HG02610 (cell line): ENCODE measurements around the gene NBEAL2.
"Not testable (repeated sequence)": the region's sequence is repeated elsewhere in the genome, so short reads cannot be mapped to it uniquely, and the experiment has no call there.

ENCODE experiments used
- ATAC-seq: cut with Tn5 transposase; IDR thresholded peaks from one replicate; pipeline ENCODE4 v1.9.1; 2021; ENCODE audit warnings: mild to moderate bottlenecking, moderate library complexity; ENCODE audit not compliant: unreplicated experiment

NBEAL2 gene

DNA sequence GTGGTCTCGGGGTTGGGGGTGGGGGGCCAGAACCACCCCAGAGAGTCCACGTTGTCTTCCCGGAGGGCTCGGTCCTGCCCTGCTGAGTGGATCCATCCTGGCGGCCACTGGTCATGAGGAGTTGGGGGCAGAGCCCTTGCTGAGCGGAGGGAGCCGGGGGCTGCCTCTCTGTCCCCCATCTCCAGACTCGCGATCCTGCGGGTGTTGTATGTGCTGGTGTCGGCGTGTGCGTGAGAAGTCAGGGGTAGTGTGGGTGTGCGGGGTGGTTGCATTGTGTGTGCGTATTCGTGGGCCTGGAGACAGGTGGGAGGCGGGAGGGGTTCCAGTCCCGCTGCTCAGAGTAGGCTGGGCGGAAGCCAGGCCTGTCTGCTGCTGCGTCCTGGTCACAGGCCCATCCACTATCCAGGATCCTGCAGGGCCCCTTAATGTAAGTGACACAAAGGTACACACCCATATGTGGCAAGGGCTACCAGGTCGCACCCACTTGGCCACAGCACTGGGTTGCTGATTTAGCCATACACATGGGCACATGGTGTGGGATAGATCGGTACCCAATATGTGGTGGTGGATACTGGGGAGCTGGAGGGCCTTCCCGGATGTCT lies 30.7 kb downstream of the NBEAL2 start:
- no peak for ATAC-seq

DNA sequence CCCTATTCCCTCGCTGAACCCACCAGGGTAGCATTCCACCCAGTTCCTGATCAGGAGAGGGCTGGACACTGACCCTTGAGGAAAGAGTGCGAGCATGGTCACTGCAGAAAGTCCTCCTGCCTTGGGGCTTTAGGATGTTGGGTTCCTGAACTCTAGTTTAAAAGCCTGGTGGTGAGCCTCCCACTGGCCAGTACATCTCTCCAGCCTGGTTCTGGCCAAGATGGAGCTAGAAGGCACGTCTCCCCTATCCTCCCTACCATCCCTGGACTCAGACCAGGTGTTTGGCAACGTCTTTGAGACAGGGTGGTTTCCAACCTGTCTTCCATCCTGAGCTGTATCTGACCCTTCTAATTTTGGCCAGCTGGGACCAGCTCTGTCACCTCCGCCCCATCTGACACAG lies 31.4 kb downstream of the NBEAL2 start:
- no peak for ATAC-seq

DNA sequence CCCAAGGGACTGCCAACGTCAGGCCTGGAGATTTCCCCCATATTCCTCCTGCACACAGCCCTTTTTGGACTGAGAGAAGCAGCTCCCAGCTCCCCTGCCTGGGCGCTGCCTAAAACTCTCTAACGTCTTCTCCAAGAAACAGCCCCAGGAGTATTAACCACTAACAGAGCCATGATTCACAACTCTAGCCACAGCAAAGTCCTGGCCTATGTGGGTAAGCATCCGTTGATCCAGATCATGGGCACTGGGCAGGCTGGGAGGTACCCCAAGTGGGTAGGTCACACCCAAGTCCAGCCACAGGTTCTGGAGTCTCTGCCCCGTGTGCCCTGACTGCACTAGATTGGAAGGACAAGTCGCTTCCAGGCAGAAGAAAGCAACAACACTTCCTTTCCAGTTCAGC lies 31.9 kb downstream of the NBEAL2 start:
- no peak for ATAC-seq

DNA sequence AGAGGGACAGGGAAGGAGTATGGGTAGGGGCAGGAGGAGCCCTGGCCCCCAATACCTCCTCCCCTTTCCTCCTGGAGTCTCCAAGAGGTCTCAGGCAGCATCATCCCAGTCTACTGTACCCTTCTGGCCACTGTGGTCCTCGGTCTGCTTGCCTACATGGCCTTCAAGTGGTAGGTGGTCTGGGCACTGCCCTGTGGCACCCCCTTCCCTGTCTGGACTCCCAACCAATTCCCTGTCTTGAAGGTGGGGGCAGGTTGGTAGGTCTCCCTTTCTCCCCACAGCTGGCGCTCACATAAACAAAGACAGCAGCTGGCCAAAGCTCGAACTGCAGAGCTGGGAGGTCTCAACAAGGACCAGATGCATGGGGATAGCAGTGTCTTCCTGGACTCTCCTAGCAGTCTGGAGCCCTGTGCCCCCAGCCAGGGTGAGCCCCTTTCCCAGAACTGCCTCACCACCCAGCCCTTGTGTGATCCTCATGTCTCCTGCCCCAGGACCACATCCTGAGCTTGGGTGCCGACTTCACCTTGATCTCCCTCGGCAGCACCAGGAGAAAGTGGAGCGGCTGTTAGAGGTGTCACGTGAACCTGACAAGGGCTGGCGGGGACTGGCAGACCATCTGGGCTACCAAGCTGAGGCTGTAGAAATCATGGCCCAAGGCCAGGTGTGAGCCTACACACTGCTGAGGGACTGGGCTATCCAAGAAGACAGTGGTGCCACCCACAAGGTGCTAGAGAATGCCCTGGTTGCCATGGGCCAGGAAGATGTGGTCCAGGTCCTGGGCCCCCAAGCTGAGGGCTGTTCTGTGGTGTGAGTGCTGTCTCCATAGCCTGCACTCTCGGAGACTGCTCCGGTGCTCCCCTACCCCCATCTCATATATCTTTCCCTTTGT lies 33.1 kb downstream of the NBEAL2 start:
- no peak for ATAC-seq

DNA sequence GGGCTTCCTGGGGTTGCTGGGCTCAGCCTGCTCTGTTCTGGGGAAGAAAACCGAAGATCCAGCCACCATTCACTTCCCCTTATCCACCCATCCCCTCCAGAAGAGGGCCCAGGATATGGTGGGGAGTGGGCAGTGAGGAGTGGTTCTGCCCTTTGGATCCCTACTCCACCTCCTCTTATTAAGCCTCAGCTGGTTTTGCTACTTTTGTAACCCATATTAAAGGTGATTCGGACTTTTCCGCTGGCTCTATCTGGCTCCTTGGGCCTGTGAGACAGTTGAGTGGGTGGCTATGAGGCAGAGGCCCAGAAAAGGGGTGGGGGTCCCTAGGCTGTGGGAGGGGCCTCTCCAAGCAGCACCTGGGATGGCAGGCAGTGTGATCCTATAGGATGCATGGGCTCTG lies 33.8 kb downstream of the NBEAL2 start:
- ATAC-seq = no peak

DNA sequence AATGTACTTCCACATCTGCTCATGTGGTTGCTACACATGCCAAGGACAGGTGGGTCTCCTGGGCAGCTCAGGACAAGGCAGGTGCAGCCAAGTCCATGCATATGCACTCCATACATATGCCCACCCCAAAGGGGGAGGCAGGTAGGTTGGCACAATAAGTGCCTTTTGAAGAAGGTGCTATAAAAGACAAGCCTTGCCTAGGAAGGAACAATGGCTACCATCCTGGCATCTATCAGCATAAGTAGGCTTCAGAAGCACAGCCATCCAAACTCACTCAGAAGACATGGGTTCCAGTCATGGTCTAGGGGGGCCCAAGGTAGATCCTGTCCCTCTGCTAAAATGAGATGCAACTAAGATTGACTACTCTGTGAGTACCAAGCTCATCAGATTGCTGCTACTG lies 34.6 kb downstream of the NBEAL2 start:
- no peak for ATAC-seq

DNA sequence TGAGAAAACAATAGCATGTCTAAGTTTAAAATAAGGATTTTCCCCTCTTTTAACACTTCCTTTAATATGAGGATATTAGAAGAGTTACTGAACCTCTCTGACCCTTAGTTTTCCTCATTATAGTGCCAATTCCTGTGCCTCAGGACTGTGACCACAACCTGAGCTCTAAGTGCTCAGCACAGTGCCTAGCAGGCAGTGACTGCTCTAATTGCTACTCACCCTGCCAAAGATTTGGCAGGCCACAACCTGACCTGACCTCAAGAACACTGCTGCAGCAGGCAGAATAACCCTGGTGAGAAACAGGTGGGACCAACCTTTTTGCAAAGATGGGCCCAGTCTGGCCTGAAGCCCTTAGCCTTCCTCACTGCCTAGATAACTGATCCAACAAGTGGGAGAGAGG lies 35.7 kb downstream of the NBEAL2 start:
- ATAC-seq = no peak

DNA sequence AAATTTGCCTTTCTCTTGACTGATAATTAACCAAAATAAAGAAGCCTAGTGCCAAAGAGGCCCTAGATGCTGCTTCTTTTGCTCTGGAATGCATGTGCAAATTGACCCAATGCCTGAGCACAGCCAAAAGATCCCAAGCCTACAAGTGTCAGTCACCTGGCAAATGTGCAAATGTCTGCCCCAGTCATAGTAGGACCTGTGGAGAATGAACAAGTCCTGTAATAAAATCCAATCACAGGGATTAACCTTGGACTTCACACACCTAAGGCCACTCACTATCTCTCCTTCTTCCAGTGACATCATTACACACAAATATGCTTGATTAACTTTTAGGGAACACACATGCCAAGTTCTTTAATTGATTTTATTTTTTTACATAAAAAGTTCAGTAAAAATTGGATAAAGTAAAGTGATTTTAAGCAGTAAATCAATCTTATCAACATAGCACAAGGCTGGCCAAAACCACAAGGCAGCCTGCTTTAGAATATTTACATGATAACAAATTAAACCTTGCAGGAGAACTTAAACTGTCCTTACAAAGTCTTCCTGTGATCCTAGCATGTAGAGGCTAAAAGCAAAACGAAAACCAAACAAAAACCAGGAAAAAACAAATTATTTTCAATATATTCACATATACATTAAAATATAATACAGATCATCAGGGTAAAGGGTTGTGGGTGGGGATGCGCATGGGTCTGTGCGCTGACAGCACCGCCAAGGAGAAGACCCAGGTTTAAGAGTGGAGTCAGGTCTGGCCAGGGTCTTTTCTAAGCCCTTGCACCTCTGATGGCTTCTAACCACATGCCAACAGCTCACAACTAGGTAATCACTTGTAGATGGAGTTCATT lies 36.8 kb downstream of the NBEAL2 start:
- ATAC-seq = no peak

DNA sequence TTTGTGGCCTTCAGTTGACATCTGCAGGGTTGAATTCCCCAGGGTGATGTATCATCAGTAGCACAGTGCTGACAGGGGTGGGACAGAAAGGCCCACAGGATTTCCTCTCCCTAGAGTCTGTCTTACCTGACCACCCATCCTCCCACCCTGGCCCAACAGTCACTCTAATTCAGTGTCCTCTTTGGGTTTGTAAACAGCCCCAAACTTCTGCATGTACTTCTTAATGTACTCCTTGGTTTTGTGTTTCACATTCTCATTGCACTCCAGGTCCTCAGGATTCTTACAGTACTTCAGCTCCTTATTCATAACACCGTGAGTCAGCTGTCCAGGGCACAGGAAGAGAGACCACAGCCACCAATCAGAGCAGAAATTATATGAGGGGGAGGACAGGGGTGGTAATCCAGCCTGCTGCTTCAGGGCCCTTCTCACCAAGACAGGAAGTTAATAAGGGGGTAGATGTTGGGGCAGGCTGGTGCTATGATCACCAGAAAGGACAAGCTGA lies 37.5 kb downstream of the NBEAL2 start:
- ATAC-seq = peak; percentile 41

DNA sequence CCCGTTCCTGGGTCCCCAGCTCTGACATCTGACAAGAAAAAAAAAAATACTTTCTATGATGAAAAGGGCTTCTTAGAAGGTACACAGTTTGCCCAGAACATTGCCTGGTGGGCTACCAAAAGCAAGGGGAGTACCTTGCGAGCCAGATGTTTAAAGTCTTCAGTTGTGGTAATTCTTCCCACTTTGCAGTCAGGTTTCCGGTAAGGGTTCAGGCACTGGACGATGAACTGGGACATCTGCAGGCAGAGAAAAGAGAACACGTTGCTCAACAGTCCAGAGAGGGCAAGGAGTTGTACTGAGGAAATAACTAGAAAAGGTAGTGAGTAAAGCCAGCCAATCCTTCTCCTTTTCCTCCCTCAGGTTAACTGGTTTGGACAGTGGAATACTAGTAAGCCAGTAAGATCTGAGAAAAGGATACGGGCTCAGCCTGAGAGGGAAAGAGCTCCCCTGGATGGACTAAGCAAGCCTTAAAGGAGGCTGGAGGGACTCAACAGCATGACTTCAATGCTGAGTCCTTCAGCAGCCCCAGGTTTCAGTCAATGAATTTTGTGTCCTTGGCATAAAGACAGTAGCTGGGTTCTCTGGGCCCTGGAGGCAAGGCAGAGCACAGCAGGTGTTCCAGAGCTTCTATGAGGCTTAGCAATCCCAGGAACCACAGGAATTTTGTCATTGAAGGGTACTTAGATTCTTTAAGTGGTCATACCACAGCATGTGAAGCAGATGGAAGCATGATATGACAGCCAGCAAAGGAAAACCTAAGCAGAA lies 38.2 kb downstream of the NBEAL2 start:
- ATAC-seq = no peak

DNA sequence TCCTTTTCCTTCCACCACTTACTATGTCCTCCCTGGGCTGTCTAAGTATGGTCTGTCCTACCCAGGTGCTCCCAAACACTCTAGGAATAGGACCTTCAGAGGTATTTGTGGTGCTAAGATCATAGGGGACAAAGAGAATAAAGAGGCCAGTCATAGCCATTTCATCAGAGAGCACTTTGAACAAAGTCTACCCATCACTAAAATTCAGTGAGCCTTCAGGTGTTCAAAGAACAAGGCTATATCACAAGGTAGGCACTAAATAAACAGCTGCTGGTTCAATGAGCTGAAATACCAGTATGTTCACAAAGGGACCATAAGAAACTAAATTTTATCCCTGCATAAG lies 38.8 kb downstream of the NBEAL2 start:
- no peak for ATAC-seq

DNA sequence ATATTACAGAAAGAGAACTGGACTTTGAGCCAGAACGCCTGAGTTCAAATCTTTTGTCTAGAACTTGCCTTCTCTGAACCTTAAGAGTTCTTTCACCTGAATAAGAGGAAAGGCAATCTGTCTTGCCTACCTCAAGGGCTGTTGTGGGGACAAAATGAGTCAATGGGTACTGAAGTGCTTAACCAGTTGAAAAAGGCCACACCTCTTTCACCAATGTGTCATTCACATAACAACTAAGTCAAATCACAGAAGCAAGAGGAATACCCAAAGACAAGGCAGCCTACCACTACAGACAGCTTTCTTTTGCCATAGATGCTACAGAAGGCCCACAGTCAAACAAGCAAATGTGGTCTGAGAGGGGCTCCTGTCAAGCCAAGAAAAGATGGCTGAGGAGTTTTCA lies 39.7 kb downstream of the NBEAL2 start:
- ATAC-seq = peak; percentile 84

DNA sequence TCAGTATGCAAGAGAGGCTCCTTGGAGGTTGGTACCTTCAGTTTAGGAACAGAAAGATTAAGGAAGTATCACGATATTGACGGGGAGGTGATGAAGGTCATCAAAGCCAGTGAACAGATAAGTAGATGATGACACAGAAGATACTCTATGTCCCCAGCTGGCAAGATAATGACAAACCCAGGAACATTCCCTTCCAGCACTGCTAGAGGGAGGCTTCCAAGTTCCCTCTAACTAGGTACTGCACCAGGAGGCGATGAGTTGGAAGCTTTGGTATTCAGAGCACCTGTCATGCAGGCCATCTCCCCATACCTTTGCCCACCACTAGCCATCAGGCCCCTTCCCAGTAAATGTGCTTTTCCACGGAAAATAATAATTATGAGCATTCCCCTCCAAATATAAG lies 40.8 kb downstream of the NBEAL2 start:
- ATAC-seq = no peak

DNA sequence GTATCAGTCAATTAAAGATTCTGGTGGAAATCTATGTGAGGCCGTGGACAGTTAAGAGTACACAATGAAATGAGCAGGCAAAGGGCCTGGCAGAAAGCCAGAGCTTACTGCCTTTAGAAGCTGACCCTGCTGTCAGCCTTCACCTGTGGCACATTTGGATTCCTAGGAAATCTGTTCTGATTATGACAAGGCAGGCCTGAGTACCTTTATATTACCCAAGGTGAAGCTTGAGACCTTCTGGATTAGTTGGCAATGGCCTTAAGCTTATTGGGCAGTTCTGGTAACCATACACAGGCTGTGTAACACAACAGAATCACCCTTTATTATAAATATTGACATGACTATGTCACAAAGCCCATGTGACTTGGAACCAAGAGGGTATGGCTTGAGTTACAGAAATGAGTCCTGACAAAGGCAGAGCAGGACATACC lies 43.2 kb downstream of the NBEAL2 start:
- no peak for ATAC-seq

DNA sequence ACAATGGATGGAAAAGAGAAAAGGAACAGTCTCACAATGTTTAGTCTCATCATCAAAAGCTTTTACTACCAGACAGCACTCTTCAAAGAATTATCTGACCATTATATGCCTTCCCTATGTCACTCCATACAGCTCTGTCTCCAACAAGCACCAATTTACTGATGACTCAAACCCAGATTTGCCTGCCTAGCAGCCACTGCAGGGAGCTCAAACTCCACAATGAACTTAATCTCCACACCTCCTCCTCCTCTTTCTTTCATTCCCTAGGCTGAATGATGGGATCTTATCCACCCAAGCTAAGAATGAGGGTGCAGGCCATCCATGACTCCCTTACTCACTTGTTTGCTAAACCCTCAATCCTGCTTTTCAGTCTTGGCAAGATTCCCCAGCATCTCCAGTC lies 45.5 kb downstream of the NBEAL2 start:
- ATAC-seq = no peak

DNA sequence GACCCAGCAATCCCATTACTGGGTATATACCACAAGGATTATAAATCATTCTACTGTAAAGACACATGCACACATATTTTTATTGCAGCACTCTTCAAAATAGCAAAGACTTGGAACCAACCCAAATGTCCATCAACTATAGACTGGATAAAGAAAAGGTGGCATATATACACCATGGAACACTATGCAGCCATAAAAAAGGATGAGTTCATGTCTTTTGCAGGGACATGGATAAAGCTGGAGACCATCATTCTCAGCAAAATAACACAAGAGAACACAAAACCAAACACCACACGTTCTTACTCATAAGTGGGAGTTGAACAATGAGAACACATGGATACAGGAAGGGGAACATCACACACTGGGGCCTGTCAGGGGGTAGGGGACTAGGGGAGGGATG lies 47.0 kb downstream of the NBEAL2 start:
- not testable (repeated sequence) for ATAC-seq

DNA sequence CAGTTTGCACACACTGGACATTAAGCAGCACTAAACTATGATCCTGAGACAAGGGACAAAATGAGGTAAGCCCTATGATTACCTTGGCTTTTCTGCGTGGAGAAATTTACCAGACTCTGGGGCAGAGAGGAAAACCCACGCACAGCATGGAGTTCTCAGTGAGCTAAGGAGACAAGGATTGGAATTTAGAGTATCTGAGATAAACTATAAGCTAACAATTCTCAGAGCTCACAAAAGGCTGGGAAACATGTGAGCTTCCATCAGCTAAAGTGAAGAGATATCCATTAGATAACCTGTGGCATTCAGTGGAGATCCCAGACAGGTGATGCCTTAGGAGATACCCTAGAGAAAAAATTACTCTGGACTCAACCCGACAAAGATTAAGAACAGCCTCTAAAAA lies 48.7 kb downstream of the NBEAL2 start:
- no peak for ATAC-seq

DNA sequence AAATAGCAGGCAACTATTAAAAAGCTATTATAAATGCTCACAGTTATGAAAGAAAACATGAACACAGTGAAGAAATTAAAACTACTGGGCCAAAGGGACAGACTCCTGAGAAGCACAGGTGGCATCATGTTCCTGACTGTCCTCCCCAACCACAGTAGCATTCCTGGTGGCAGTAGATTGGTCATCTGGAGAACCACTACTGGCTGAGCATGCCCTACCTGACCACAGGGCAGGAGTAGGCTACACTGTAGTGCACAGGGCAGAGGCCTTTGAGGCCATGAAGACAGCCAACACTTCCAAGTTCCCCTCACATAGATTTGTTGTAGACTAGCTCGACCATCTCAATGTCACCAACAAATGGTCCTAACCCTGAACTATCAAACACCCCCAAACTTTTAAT lies 49.2 kb downstream of the NBEAL2 start:
- no peak for ATAC-seq

DNA sequence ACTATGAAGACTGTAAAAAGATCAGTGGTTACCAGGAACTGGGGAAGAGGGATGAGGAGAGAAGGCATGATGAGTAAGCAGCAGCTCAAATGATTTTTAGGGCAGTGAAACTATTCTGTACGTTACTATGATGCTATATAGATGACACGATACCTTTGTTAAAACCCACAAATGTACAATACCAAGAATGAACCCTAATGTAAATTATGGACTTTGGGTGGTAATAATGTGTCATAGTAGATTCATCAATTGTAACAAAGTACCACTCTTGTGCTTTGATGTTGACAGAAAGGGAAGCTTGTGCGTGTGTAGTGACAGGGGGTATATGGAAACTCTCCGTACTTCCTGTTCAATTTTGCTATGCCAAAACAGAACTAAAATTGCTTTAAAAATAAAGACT lies 51.6 kb downstream of the NBEAL2 start:
- ATAC-seq = not testable (repeated sequence)

DNA sequence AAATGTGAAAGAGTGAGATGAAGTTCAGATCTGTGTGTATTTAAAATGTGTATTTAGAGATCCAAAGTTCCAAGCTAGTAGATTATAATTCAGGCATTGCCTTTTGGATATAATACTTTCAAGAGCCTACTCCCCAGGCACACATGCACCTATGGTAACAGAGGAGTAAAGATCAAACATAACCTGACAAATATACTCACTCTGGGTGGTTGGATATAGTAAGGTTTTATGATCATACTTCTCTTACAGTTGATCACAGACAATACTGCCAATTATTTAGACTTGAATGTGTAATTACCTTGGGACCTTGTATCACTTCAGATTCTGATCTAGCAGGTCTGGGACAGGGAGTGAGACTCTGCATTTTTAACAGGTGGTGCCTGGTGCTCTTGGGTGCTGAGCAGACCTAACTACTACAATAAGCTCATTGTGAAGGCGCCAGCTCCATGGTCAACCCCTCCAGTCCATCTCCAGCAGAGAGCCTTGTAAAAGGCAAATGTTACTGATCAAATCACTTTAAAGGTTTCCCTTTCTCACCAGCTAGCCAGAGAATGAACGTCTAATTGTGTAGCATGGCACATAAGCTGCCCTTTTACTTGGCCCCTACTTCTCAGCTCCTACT lies 55.5 kb downstream of the NBEAL2 start:
- no peak for ATAC-seq
